Esophagus muscularis mucosa (tissue), 3 donors: Measurements from ENCODE around the gene TNRC18.

Experiments used
- POLR2A ChIP-seq: fragments of 450-650 bp; IDR thresholded peaks from one replicate; pipeline ENCODE4 v1.6.1; 2017; ENCODE audit warnings: antibody characterized with exemption, moderate library complexity, mild to moderate bottlenecking, low read depth
- POLR2AphosphoS5 ChIP-seq, 2 donors: sonication (generic); formaldehyde crosslinking; IDR thresholded peaks; one replicate each; pipeline ENCODE4 v1.6.1; 2017; ENCODE audit warnings: antibody characterized with exemption in 2 of 2
- TF ChIP-seq, protein P1 (sequence below), 3 experiments: fragments of 200-600 bp in 2 of 3; fragments of 450-650 bp in 1 of 3; sonication (generic) in 2 of 3; IDR thresholded peaks; one replicate each; pipeline ENCODE4 v1.5.1; 2017 to 2019; ENCODE audit warnings: antibody characterized with exemption in 3 of 3, mild to moderate bottlenecking in 2 of 3, moderate library complexity in 1 of 3

DNA sequence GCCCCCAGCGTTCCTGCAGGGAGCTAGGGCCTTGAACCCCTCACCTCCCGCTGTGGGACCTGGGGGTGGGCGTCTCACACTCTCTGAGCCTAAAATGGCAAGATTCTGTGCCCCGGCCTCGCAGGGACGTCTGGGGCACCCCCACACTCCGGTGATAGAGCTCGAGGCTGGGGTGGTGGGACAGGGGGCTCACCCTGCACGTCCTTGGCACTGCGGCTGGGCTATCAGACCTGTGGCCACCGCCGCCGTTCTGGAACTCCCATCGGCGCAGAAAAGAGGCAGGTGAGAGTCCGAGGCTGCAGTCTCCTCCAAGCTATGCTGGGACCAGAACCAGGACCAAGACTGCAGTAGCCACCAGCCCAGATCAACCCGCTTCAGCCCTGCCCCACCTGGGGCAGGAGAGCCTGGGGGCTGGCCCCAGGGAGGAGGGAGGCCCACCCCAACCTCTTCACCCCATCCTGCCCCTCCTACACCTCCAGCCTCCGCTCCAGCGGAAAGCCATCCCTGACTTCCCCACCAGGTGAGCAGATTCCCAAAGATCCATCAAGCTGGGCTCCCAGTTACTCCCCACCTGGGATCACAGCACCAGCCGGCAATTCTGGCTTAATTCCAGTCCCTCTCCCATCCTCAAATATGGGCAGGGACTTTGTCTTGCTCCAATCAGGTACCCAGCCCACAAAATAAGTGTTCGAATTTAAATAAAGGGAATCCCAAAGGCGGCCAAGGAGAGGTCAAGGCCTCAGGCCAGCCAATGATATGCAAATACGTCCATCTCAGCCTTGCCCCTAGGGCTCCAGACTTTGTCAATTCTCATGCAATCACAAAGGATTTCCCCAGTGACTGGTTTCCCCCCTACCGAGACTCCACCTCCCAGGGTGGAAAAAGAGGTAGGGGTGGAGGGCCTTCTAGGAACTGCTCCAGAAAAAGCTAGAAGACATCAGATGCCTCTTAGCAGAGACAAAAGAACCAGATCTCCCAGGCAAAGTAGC is 16.4 kb downstream of the TNRC18 start:
- TF ChIP-seq, protein P1, sequence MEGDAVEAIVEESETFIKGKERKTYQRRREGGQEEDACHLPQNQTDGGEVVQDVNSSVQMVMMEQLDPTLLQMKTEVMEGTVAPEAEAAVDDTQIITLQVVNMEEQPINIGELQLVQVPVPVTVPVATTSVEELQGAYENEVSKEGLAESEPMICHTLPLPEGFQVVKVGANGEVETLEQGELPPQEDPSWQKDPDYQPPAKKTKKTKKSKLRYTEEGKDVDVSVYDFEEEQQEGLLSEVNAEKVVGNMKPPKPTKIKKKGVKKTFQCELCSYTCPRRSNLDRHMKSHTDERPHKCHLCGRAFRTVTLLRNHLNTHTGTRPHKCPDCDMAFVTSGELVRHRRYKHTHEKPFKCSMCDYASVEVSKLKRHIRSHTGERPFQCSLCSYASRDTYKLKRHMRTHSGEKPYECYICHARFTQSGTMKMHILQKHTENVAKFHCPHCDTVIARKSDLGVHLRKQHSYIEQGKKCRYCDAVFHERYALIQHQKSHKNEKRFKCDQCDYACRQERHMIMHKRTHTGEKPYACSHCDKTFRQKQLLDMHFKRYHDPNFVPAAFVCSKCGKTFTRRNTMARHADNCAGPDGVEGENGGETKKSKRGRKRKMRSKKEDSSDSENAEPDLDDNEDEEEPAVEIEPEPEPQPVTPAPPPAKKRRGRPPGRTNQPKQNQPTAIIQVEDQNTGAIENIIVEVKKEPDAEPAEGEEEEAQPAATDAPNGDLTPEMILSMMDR (IDR thresholded peaks at IDR 0.05) = no peak
- TF ChIP-seq POLR2A = no peak
- no peak for TF ChIP-seq POLR2AphosphoS5 (IDR thresholded peaks at IDR 0.05)
